ENCODE data around the gene KLHDC10. TPM values are rescaled to one million over a fixed set of nuclear protein-coding genes. Genes with fewer than 3 reads are reported as not detected.

The KLHDC10 gene
- total and polyA plus RNA-seq, 9 donors: 11.3 to 36.4 (median 26.7) TPM

DNA sequence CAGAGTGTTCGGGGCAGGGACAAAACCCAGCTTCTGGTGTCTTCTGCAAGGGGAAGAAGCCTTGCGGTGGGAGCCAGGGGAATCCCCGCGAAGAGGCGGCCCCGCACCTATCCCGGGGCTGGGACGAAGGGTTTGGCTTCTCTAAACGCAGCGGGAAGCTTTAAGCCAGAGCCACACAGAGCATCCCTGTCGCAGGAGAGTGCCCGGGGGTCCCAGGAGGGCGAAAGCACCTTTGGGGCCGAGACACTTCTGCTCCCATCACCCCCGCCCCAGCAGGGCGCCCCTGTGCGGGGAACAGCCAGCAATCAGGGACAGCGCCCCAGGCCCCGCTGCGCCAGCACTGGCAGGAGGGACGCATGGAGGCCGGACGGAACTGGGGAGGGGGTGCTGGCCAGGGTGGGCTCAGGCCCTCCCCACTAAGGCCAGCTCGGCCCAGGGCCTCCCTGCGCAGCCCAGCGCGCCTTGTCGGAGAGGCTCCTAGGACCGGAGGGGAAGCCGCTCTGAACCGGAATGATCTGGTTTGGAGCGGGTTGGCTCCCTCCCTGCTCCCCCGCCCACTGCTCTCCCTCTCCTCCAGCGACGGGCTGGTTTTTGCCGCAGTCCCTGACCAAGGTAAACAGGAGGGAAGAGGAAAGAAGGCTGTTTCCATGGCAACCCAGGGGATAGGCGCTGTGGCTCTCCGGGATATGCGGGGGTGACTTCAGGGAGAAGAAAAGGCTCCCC, 71.0 kb downstream of the KLHDC10 start:
- Histone ChIP-seq H3K4me1 (ENCODE audit: insufficient read depth) (peaks cover 9% of the 10 kb centered on the region), H3K27me3 (no peaks in the 10 kb centered on the region), H3K4me3 (peak overlapping the region; percentile 70), H3K27ac (peak overlapping the region; percentile 68 to 94), H3K36me3 (no peaks in the 10 kb centered on the region), H3K9me3 (no peaks in the 10 kb centered on the region)
- TF ChIP-seq POLR2A (IDR thresholded peaks at IDR 0.05) (peak; percentile 71), EP300 (IDR thresholded peaks at IDR 0.05) (no peak)
- TF ChIP-seq, protein P1, sequence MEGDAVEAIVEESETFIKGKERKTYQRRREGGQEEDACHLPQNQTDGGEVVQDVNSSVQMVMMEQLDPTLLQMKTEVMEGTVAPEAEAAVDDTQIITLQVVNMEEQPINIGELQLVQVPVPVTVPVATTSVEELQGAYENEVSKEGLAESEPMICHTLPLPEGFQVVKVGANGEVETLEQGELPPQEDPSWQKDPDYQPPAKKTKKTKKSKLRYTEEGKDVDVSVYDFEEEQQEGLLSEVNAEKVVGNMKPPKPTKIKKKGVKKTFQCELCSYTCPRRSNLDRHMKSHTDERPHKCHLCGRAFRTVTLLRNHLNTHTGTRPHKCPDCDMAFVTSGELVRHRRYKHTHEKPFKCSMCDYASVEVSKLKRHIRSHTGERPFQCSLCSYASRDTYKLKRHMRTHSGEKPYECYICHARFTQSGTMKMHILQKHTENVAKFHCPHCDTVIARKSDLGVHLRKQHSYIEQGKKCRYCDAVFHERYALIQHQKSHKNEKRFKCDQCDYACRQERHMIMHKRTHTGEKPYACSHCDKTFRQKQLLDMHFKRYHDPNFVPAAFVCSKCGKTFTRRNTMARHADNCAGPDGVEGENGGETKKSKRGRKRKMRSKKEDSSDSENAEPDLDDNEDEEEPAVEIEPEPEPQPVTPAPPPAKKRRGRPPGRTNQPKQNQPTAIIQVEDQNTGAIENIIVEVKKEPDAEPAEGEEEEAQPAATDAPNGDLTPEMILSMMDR (IDR thresholded peaks at IDR 0.05): no peak
- DNase-seq: peak; percentile 84 to 90 (median 87)
- WGBS, 3 donors: 7 to 21% (median 19%) methylated on average over 28 to 39 of the region's 39 CpGs
- intact Hi-C loops (cut with DNase I): no loop called here

DNA sequence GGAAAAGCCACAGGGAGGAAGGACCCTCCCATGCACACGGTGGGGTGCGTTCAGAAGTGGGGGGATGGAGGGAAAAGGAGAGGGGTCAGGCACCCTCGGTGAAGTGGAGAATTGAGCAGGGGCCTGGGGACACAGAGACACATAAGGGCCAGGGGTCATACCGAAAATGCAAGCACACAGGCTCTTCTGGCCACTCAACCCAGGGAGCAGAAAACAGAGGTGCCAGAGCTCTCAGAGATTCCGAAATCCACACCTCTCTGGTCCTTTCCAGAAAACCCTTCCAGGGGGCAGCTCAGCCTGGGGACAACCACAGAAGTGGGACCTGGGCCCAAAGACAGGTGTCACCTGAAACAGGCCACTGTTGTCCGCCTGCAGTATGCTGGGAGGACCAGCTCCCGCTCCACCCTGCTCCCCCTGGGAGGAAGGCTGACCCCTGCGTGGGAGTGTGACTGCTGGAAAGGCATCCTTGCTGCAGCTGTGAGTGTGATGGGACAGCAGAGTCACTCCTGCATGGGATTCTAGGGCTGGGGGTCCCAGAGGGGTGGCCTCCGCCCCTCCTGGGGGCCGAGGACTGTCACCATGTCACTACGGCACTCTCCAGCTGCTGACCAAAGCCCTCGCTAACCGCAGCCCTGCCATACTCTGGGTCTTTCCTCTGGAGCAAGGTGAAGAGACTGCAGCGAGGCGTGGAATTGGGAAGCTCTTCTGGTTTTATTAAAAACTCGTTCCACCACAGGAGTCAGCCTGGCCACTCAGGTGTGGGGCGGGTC, 71.7 kb downstream of the KLHDC10 start:
- intact Hi-C loops (cut with DNase I): no loop called here
- TF ChIP-seq EP300 (IDR thresholded peaks at IDR 0.05): no peak
- TF ChIP-seq POLR2A (IDR thresholded peaks at IDR 0.05): no peak
- TF ChIP-seq, protein P1 (IDR thresholded peaks at IDR 0.05): no peak
- H3K4me3 ChIP-seq: peak overlapping the region; percentile 70
- H3K9me3 ChIP-seq: no peaks in the 10 kb centered on the region
- peak overlapping the region; percentile 53 to 94 for H3K27ac ChIP-seq
- H3K36me3 ChIP-seq: no peaks in the 10 kb centered on the region
- 53 to 60% (median 59%) methylated on average over 17 of the region's 17 CpGs for WGBS, 3 donors
- no peaks in the 10 kb centered on the region for H3K27me3 ChIP-seq
- H3K4me1 ChIP-seq (ENCODE audit: insufficient read depth): peaks cover 9% of the 10 kb centered on the region
- DNase-seq: peak in 4 of 5 donors; percentile 36 to 64 (median 60)

DNA sequence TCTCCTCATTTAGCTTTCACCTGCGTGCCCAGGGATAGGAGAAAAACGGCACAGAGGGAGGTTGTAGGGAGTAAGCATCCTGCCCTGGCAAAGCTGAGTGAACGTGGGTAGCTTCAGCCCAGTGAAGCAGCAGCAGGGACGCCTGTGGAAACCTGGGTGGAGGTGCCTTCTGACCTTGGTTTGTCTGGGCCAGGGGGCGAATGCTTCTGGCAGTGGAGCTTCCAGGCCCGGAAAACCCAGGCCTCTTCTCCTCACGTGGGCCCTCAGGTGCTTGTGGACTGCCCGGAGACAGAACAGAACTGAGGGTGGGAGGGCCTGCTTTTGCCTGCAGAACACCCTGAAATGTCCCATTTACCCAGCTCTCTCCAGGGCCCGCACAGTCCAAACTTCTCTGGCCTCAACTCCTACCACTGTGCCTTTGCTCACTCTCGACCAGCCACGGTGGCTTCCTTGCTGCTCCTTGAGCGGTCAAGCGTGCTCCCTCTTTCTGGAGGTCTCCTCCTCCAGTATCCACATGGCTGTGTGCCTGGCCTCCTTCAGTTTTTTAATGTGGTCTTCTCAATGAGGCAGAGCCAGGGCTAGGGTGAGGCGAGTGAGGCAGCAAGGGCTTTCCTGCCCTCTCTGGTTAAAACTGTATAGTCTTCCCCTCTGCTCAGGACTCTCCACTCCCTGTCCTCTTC, 72.5 kb downstream of the KLHDC10 start:
- WGBS, 3 donors: 92% methylated on average over 9 to 14 of the region's 14 CpGs
- Histone ChIP-seq H3K36me3 (no peaks in the 10 kb centered on the region), H3K4me1 (ENCODE audit: insufficient read depth) (peaks cover 9% of the 10 kb centered on the region), H3K4me3 (no peak overlapping the region), H3K9me3 (no peaks in the 10 kb centered on the region), H3K27ac (peak overlapping the region in 1 of 2 donors; percentile 94), H3K27me3 (no peaks in the 10 kb centered on the region)
- DNase-seq: no peak
- TF ChIP-seq EP300 (IDR thresholded peaks at IDR 0.05) (no peak), POLR2A (IDR thresholded peaks at IDR 0.05) (no peak)
- TF ChIP-seq, protein P1 (IDR thresholded peaks at IDR 0.05): no peak
- intact Hi-C loops (cut with DNase I): no loop called here

DNA sequence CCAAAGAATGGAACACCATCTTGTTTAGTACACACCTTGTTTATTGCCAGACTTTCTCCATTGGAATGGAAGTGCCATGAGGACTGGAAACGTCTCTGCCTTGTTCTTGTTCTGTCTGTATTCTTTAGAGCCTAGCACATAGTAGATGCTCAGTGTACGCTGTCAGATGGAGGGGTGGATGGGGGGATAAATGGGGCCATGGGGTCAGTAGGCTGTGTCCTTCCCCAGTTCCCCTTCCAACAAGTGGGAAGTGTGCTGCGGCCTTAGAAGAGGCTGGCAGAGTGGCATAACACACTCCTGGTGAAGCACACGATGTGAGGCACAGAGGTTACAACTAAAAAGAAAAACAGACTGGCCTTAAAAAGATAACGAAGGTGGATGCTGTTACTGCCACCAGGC, 73.0 kb downstream of the KLHDC10 start:
- Histone ChIP-seq H3K27me3 (no peaks in the 10 kb centered on the region), H3K36me3 (no peaks in the 10 kb centered on the region), H3K4me1 (ENCODE audit: insufficient read depth) (peaks cover 8% of the 10 kb centered on the region), H3K27ac (no peak overlapping the region), H3K4me3 (no peak overlapping the region), H3K9me3 (no peaks in the 10 kb centered on the region)
- TF ChIP-seq, protein P1 (IDR thresholded peaks at IDR 0.05): no peak
- TF ChIP-seq EP300 (IDR thresholded peaks at IDR 0.05): no peak
- TF ChIP-seq POLR2A (IDR thresholded peaks at IDR 0.05): no peak
- 89 to 94% (median 92%) methylated on average over 5 of the region's 5 CpGs for WGBS, 3 donors
- DNase-seq: no peak
- intact Hi-C loops (cut with DNase I): no loop called here
